ENCODE results near the gene ZNF275.
"Not testable (repeated sequence)": the region's sequence is repeated elsewhere in the genome, so short reads cannot be mapped to it uniquely, and the experiment has no call there.

DNA sequence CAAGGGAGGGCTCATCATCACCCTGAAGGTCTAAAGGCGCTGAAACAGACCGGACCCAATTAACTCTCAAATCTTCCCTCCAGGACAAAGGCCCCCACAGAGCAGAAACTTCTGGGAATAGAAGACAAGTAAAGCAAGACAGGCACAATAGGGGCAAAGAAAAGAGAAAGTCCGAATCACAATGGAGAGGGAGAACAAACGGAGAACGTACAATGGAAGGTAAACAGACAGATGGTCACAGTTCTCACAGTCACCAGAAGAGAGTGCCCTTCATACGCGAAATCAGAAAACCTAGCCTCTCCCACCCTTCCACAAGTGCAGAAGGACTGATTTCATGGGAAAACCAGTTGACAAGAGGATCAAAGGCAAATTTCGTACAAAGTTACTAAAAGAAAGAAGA, 48.3 kb upstream of the ZNF275 start:
- TF ChIP-seq, protein P1, sequence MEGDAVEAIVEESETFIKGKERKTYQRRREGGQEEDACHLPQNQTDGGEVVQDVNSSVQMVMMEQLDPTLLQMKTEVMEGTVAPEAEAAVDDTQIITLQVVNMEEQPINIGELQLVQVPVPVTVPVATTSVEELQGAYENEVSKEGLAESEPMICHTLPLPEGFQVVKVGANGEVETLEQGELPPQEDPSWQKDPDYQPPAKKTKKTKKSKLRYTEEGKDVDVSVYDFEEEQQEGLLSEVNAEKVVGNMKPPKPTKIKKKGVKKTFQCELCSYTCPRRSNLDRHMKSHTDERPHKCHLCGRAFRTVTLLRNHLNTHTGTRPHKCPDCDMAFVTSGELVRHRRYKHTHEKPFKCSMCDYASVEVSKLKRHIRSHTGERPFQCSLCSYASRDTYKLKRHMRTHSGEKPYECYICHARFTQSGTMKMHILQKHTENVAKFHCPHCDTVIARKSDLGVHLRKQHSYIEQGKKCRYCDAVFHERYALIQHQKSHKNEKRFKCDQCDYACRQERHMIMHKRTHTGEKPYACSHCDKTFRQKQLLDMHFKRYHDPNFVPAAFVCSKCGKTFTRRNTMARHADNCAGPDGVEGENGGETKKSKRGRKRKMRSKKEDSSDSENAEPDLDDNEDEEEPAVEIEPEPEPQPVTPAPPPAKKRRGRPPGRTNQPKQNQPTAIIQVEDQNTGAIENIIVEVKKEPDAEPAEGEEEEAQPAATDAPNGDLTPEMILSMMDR (conservative IDR thresholded peaks at IDR 0.05; ENCODE audit: low read depth, low read length) = not testable (repeated sequence)
- not testable (repeated sequence) for TF ChIP-seq EZH2 (IDR thresholded peaks at IDR 0.05; ENCODE audit: borderline replicate concordance, low read depth, low read length, poor library complexity, severe bottlenecking)
